Adrenal gland (tissue), 12 donors: ENCODE data around the gene CSNK1E. TPM values are rescaled to one million over a fixed set of nuclear protein-coding genes. Genes with fewer than 3 reads are reported as not detected.

Source experiments
- DNase-seq, 7 donors: peaks; one replicate each; pipeline ENCODE4 v3.0.0-alpha.2; 2019 to 2020
- H3K27ac ChIP-seq, 5 donors: fragments of 200-600 bp; sonication (generic) in 4 of 5; 1 replicate in 3 of 5; 2 replicates in 2 of 5; pipeline versions ENCODE4 v1.5.1 to v1.8.0; 2016 to 2020; ENCODE audit warnings: mild to moderate bottlenecking in 1 of 5
- H3K27me3 ChIP-seq: fragments of 200-600 bp; 2 replicates; pipeline ENCODE4 v1.8.0; 2021
- H3K36me3 ChIP-seq, 2 donors: fragments of 200-600 bp; replicated peaks in 1 of 2; 1 replicate in 1 of 2; 2 replicates in 1 of 2; pipeline versions ENCODE4 v1.5.1 to v1.8.0; 2018 to 2022
- H3K4me1 ChIP-seq, 2 donors: fragments of 200-600 bp; replicated peaks in 1 of 2; 1 replicate in 1 of 2; 2 replicates in 1 of 2; pipeline versions ENCODE4 v1.5.1 to v1.8.0; 2018 to 2021
- H3K4me3 ChIP-seq, 4 donors: fragments of 200-600 bp; sonication (generic) in 3 of 4; one replicate each; pipeline ENCODE4 v1.5.1; 2016 to 2018
- H3K9me3 ChIP-seq, 3 donors: fragments of 200-600 bp; sonication (generic) in 1 of 3; replicated peaks in 1 of 3; 1 replicate in 2 of 3; 2 replicates in 1 of 3; pipeline versions ENCODE4 v1.5.1 to v1.8.0; 2016 to 2021
- POLR2A ChIP-seq, 2 donors: fragments of 450-650 bp; IDR thresholded peaks; one replicate each; pipeline ENCODE4 v1.6.1; 2017; ENCODE audit warnings: antibody characterized with exemption in 2 of 2, mild to moderate bottlenecking in 2 of 2, moderate library complexity in 1 of 2
- WGBS, 4 donors: extraction: QIAGEN DNeasy Blood & Tissue Kit in 2 of 4; methylation state at CpG; one replicate each; pipeline versions ENCODE4 v1.1.5 to v1.1.7; 2013 to 2017; 5-methylcytosine and 5-hydroxymethylcytosine counted together
- intact Hi-C, 2 donors: fragments of 100-400 bp; cut with DNase I; formaldehyde crosslinking; loops; one replicate each; pipeline versions ENCODE4 v1.14.1 to v1.15.0; 2022 to 2023
- polyA plus RNA-seq, 3 donors: library from polyadenylated mRNA; stranded (reverse); fragments of 200-250 nt in 2 of 3; fragments of 350-450 nt in 1 of 3; fragmentation: Illumina TruSeq in 1 of 3; extraction: RNeasy Lipid Tissue Mini Kit (QIAGEN cat#74804) in 1 of 3; gene quantifications; one replicate each; pipeline ENCODE4 v1.2.3, GENCODE V29; 2013 to 2014
- total RNA-seq, 9 donors: library from RNA; depleted of rRNA in 4 of 9; stranded (reverse); fragments of >200 nt in 4 of 9; fragments of 120-200 nt in 1 of 9; fragmentation: NEBNext Ultra II Directional in 1 of 9; extraction: Animal tissue kit (Norgen Biotek cat#: 25700) in 1 of 9; gene quantifications; one replicate each; pipeline versions ENCODE4 v1.1.0 to v1.2.4, GENCODE V29; 2013 to 2023
- TF ChIP-seq, protein P1 (sequence below), 6 experiments: fragments of 450-650 bp in 4 of 6; fragments of 200-600 bp in 2 of 6; sonication (generic) in 1 of 6; IDR thresholded peaks; 1 replicate in 5 of 6; 2 replicates in 1 of 6; pipeline versions ENCODE4 v1.5.1 to v1.8.0; 2016 to 2021; ENCODE audit warnings: antibody characterized with exemption in 6 of 6, mild to moderate bottlenecking in 2 of 6, moderate library complexity in 1 of 6
- donor health status: healthy with polysubstance abuse.
- donor health status: Bipolar disorder and iron deficiency.
- donor health status: DM: yes; HTN: yes; CAD: no.
- donor health status: DM: no; HTN: no; CAD: no.
- donor health status: DM: no; HTN: no; CAD: no.
- donor health status: DM: yes; HTN: yes; CAD: no.

Gene CSNK1E
- total and polyA plus RNA-seq, 12 donors, result 28.4 to 142 (median 73.7) TPM

DNA sequence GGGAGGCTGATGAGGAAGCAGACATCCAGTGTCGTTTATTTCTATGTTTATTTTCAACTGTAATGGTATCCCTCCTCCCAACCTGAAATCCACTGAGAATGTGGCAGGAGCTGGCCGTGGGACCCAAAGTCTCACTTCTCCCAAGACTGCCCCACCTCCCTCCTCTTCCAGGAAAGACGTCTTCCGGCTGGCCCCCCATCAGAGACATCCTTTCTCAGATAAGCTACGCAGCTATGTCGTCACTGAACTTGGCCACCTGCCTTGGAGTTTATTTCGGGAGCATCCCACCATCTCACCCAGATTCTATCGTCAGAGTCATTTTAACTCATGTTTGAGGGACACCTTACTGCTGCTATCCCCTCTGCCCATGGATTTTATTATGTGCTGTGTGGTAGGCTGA, 58.3 kb downstream of the CSNK1E start:
- Histone ChIP-seq H3K36me3 (no peaks in the 10 kb centered on the region), H3K9me3 (no peaks in the 10 kb centered on the region), H3K27ac (peak overlapping the region in 3 of 5 donors; percentile 88 to 93 (median 89)), H3K27me3 (no peaks in the 10 kb centered on the region), H3K4me1 (peaks cover 15 to 69% of the 10 kb centered on the region in 2 donors), H3K4me3 (no peak overlapping the region)
- 26 to 37% (median 36%) methylated on average over 8 of the region's 8 CpGs for WGBS, 4 donors
- no peak for TF ChIP-seq POLR2A (IDR thresholded peaks at IDR 0.05)
- TF ChIP-seq, protein P1, sequence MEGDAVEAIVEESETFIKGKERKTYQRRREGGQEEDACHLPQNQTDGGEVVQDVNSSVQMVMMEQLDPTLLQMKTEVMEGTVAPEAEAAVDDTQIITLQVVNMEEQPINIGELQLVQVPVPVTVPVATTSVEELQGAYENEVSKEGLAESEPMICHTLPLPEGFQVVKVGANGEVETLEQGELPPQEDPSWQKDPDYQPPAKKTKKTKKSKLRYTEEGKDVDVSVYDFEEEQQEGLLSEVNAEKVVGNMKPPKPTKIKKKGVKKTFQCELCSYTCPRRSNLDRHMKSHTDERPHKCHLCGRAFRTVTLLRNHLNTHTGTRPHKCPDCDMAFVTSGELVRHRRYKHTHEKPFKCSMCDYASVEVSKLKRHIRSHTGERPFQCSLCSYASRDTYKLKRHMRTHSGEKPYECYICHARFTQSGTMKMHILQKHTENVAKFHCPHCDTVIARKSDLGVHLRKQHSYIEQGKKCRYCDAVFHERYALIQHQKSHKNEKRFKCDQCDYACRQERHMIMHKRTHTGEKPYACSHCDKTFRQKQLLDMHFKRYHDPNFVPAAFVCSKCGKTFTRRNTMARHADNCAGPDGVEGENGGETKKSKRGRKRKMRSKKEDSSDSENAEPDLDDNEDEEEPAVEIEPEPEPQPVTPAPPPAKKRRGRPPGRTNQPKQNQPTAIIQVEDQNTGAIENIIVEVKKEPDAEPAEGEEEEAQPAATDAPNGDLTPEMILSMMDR (IDR thresholded peaks at IDR 0.05), result no peak
- intact Hi-C loops, result no loop called here
- peak; percentile 46 to 92 (median 79) for DNase-seq

DNA sequence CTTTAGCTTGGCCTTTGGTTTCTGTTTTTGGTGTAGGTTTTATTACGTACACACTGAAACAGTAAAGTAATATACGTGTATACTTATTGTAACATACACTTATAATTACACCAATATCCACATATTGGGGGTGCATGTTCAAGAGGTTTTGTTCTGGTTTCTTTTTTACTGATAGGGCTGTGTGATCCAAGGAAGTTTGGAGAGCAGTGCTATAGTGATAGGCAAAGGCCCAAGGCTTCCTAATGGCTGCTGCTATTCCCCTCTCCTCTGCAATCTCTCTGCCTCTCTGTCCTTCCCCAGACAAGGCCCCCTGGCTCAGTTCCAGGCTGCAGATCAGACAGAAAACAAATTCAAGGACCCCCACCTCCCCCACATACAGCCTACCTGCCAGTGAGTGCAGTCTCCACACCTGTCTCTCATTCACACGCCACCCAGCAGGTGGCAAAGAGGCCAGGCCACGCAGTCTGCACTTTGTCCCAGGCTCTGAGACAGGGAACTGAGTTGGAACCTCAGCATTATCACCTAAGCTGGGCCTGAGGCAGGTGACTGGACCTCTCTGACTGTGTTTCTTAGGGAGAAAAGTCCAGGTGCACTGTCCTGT, 59.5 kb downstream of the CSNK1E start:
- TF ChIP-seq, protein P1 (IDR thresholded peaks at IDR 0.05), result no peak
- no peak for TF ChIP-seq POLR2A (IDR thresholded peaks at IDR 0.05)
- DNase-seq, result no peak
- Histone ChIP-seq H3K27ac (peak overlapping the region; percentile 73 to 93 (median 88)), H3K4me1 (peaks cover 15 to 65% of the 10 kb centered on the region in 2 donors), H3K27me3 (no peaks in the 10 kb centered on the region), H3K36me3 (no peaks in the 10 kb centered on the region), H3K9me3 (no peaks in the 10 kb centered on the region), H3K4me3 (peak overlapping the region in 1 of 4 donors; percentile 39)
- intact Hi-C loops, result no loop called here
- 66 to 82% (median 75%) methylated on average over 4 of the region's 4 CpGs for WGBS, 4 donors

DNA sequence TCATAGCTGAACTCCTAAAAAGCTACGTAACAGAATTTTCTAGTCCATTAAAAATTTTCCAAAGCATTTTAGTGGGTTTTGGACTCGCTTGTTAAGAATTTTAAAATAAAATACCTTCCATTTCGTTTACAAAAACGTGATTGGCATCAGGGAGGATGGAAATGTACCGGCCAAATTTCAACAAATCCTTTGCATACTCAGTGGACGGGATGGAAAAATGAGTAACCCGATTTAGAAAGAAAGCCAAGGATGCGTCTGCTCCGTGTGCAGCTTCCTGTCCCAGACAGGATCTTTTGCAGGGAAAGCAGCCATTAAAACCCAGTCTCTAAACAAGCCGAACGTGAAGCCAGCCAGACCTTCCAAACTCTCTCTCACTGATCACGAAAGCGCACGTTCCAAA, 60.1 kb downstream of the CSNK1E start:
- peak in 1 of 2 donors; percentile 41 for TF ChIP-seq POLR2A (IDR thresholded peaks at IDR 0.05)
- TF ChIP-seq, protein P1 (IDR thresholded peaks at IDR 0.05), result no peak
- Histone ChIP-seq H3K4me1 (peaks cover 15 to 59% of the 10 kb centered on the region in 2 donors), H3K27ac (peak overlapping the region; percentile 73 to 93 (median 88)), H3K36me3 (no peaks in the 10 kb centered on the region), H3K9me3 (no peaks in the 10 kb centered on the region), H3K4me3 (peak overlapping the region in 1 of 4 donors; percentile 39), H3K27me3 (no peaks in the 10 kb centered on the region)
- peak in 4 of 7 donors; percentile 51 to 68 (median 60) for DNase-seq
- 18 to 26% (median 21%) methylated on average over 14 of the region's 14 CpGs for WGBS, 4 donors
- intact Hi-C loops, result no loop called here

DNA sequence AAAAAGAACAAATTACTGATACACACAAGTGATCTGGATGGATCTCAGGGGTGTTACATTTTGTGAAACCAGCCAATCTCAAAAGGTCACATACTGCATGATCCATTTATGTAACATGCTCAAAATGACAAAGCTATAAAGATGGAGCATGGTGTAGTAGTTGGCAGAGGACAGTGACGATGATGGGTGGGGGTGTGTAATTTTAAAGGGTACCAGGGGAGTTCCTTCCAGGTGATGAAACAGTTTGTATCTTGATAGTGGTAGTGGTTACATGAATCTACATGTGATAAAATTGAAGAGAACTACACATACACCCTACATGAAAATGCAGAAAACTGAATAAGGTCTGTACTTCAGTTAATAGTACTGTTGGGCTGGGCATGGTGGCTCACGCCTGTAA, 61.5 kb downstream of the CSNK1E start:
- WGBS, 4 donors, result 95 to 100% (median 96%) methylated on average over 2 of the region's 2 CpGs
- H3K36me3 ChIP-seq, result no peaks in the 10 kb centered on the region

More for the DNA sequence above, 61.5 kb downstream of the CSNK1E start:
- Histone ChIP-seq H3K27me3 (no peaks in the 10 kb centered on the region), H3K9me3 (no peaks in the 10 kb centered on the region), H3K4me3 (no peak overlapping the region), H3K4me1 (peaks cover 15 to 52% of the 10 kb centered on the region in 2 donors), H3K27ac (peak overlapping the region in 2 of 5 donors; percentile 89 to 93)
- intact Hi-C loops, result no loop called here
- no peak for TF ChIP-seq POLR2A (IDR thresholded peaks at IDR 0.05)
- TF ChIP-seq, protein P1 (IDR thresholded peaks at IDR 0.05), result no peak
- DNase-seq, result no peak
